Choroid plexus epithelial cell (primary cell): ENCODE results near the gene NTM.

ENCODE experiments used
- DNase-seq: peaks from one replicate; pipeline ENCODE4 v3.0.0-alpha.2; 2010; ENCODE audit warnings: low read depth
- H3K4me3 ChIP-seq: 2 replicates; pipeline ENCODE4 v1.5.1; 2011; ENCODE audit warnings: low read depth, mild to moderate bottlenecking, control low read depth, low read length, moderate library complexity
- TF ChIP-seq, protein P1 (sequence below): conservative IDR thresholded peaks from 2 replicates; pipeline ENCODE4 v1.5.1; 2011; ENCODE audit warnings: low read depth, mild to moderate bottlenecking, control low read depth, inconsistent platforms, low read length, moderate library complexity

NTM gene

GRCh38 chr11:132208477-132209055 is 838.2 kb downstream of the NTM start:
- TF ChIP-seq, protein P1, sequence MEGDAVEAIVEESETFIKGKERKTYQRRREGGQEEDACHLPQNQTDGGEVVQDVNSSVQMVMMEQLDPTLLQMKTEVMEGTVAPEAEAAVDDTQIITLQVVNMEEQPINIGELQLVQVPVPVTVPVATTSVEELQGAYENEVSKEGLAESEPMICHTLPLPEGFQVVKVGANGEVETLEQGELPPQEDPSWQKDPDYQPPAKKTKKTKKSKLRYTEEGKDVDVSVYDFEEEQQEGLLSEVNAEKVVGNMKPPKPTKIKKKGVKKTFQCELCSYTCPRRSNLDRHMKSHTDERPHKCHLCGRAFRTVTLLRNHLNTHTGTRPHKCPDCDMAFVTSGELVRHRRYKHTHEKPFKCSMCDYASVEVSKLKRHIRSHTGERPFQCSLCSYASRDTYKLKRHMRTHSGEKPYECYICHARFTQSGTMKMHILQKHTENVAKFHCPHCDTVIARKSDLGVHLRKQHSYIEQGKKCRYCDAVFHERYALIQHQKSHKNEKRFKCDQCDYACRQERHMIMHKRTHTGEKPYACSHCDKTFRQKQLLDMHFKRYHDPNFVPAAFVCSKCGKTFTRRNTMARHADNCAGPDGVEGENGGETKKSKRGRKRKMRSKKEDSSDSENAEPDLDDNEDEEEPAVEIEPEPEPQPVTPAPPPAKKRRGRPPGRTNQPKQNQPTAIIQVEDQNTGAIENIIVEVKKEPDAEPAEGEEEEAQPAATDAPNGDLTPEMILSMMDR, result no peak
- no peak for DNase-seq

GRCh38 chr11:132211479-132211878 is 841.1 kb downstream of the NTM start:
- TF ChIP-seq, protein P1, result no peak
- no peak for DNase-seq
- no peak overlapping the region for H3K4me3 ChIP-seq

More at GRCh38 chr11:132208477-132209055, 838.2 kb downstream of the NTM start:
- no peak overlapping the region for H3K4me3 ChIP-seq

DNA sequence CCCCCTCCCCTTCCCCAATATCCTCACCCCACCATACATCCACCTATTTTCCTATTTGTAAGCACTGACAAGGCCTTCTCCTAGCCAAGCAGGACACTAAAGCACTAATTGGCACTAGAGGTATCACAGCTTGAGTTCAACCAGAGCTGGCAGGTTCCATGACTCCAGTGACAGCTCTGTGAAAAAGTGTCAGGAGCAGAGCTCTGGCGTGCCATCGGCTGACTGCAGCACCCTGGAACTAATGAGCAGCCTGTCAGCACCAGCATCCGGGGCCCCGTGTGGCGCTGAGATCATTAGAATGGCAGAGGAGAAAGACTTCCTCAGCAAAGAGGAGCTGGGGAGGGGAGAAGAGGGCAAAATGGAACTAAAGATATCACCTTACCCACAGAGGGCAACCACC is 847.4 kb downstream of the NTM start:
- no peak overlapping the region for H3K4me3 ChIP-seq
- DNase-seq, result no peak
- TF ChIP-seq, protein P1, result no peak

GRCh38 chr11:132220474-132220873 is 850.1 kb downstream of the NTM start:
- TF ChIP-seq, protein P1, result no peak
- DNase-seq, result peak; percentile 90
- H3K4me3 ChIP-seq, result no peak overlapping the region

DNA sequence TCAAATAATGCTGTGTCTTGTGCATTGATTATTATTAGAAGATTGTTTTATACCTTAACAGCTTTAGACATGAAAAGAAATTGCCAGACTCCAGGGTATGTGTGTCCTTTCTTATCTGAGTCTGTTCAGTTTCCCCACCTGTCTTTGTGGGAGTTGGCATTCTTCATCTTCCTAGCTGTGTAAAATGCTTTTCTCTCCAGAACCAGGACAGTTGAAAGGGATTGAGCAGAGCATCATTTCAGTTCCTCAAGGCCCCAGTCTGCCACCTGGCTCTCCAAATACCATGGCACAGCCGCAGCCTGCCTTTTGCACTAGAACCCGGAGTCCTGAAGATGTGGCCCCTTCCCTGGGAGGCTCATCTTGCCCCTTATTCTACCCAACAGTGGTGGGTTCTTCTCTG is 851.9 kb downstream of the NTM start:
- H3K4me3 ChIP-seq, result no peak overlapping the region
- no peak for DNase-seq
- TF ChIP-seq, protein P1, result no peak

GRCh38 chr11:132226522-132226921 is 856.1 kb downstream of the NTM start:
- DNase-seq, result no peak
- TF ChIP-seq, protein P1, result no peak
- H3K4me3 ChIP-seq, result no peak overlapping the region

DNA sequence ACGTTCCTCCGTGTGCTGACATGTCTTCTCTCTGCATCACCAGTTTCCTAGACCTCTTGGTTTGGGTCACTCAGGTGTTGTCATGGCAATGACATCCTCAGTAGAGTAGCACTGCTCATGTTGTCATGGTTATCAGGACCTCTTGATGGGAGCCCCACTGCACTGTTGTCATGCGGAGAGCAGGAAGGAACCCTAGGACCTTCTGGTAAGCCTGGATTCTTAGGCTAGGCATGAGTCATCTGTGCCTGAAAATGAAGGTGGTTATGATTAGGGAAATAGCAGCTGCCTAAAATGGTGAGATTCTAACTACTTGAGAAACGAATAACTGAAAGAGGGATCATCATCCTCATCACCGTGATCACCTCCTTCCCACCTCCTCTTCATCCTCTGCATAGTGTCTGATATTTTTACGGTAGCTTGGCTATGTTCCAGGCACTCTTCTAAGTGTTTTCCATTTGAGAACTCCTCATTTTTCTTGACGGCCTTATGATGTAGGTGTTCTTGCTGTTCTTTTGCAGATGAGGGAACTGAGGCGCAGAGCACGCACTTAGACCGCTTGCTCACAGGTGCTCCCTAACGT is 858.4 kb downstream of the NTM start:
- TF ChIP-seq, protein P1, result no peak
- DNase-seq, result peak; percentile 72
- no peak overlapping the region for H3K4me3 ChIP-seq
